Measurements from ENCODE around the gene PPP2R2D.
A peak's percentile ranks its signal among the peaks of the same experiment; 100 is the strongest.

Gene PPP2R2D

GRCh38 chr10:131889755-131890154 lies 11.1 kb upstream of the PPP2R2D start:
- no peak for DNase-seq (ENCODE audit: low spot score)

GRCh38 chr10:131890276-131891195 lies 10.3 kb upstream of the PPP2R2D start:
- no peak for DNase-seq (ENCODE audit: low spot score)

- peak; percentile 48 for DNase-seq (ENCODE audit: low spot score)
Observed at GRCh38 chr10:131891196-131891928, 9.4 kb upstream of the PPP2R2D start.

- no peak for DNase-seq (ENCODE audit: low spot score)
Observed at GRCh38 chr10:131891929-131892805, 8.6 kb upstream of the PPP2R2D start.

GRCh38 chr10:131892806-131893675 lies 7.8 kb upstream of the PPP2R2D start:
- no peak for DNase-seq (ENCODE audit: low spot score)

- no peak for DNase-seq (ENCODE audit: low spot score)
Observed at GRCh38 chr10:131895116-131895515, 5.7 kb upstream of the PPP2R2D start.

- no peak for DNase-seq (ENCODE audit: low spot score)
Observed at GRCh38 chr10:131896403-131896802, 4.4 kb upstream of the PPP2R2D start.

- no peak for DNase-seq (ENCODE audit: low spot score)
Observed at GRCh38 chr10:131897297-131897899, 3.4 kb upstream of the PPP2R2D start.

GRCh38 chr10:131898061-131898460 lies 2.7 kb upstream of the PPP2R2D start:
- DNase-seq (ENCODE audit: low spot score): no peak

GRCh38 chr10:131898713-131899112 lies 2.1 kb upstream of the PPP2R2D start:
- DNase-seq (ENCODE audit: low spot score): no peak

- no peak for DNase-seq (ENCODE audit: low spot score)
Observed at GRCh38 chr10:131899116-131899690, 1.6 kb upstream of the PPP2R2D start.

GRCh38 chr10:131899695-131900349 lies 986 bp upstream of the PPP2R2D start:
- DNase-seq (ENCODE audit: low spot score): no peak

- peak; percentile 65 for DNase-seq (ENCODE audit: low spot score)
Observed at GRCh38 chr10:131901181-131901829, 497 bp downstream of the PPP2R2D start.

- DNase-seq (ENCODE audit: low spot score): no peak
Observed at GRCh38 chr10:131902211-131902610, 1.4 kb downstream of the PPP2R2D start.

GRCh38 chr10:131902691-131903090 lies 1.9 kb downstream of the PPP2R2D start:
- DNase-seq (ENCODE audit: low spot score): no peak

GRCh38 chr10:131905267-131905571 lies 4.4 kb downstream of the PPP2R2D start:
- DNase-seq (ENCODE audit: low spot score): no peak

GRCh38 chr10:131905603-131906268 lies 4.9 kb downstream of the PPP2R2D start:
- DNase-seq (ENCODE audit: low spot score): no peak

GRCh38 chr10:131906269-131906639 lies 5.4 kb downstream of the PPP2R2D start:
- no peak for DNase-seq (ENCODE audit: low spot score)

- no peak for DNase-seq (ENCODE audit: low spot score)
Observed at GRCh38 chr10:131907679-131908078, 6.9 kb downstream of the PPP2R2D start.
